GM18520 (cell line): ENCODE results near the gene FOXN3.
"Not testable (repeated sequence)": the region's sequence is repeated elsewhere in the genome, so short reads cannot be mapped to it uniquely, and the experiment has no call there.

Experiments
- ATAC-seq: cut with Tn5 transposase; IDR thresholded peaks from one replicate; pipeline ENCODE4 v1.9.1; 2021; ENCODE audit not compliant: unreplicated experiment

Gene FOXN3

DNA sequence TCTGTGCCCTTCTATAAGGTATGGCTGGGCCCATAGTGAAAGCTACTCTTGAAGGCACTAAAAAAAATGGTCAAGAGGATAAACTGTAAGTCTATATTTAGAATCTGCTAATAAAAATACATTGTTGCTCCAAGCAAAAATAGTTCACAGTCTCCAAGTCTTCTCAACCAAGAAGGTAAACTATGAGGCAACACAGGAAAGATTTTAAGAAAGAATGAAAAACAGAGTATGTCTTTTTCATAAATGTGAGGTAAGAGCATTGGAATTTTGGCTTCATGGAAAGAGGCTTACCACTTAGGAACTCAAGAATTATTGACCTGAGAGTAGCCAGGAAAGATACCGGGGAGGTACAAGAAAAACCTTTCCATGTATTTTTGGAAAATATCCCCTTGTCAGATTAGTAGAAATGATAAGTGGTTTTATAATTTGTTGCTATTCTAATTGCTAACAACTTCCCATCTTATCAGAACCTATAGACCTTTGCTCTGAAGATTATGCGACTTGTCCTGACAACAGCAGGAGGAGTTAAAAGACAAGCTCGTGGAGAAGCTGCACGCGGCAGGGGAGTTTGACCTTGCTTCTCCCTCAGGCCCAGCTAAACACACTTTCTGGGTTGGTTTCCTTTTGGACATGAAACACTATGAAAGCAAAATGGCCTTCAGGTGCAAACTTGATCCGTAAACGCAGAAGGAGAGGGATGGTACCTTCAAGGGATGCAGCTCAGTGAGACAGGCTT is 238.1 kb downstream of the FOXN3 start:
- no peak for ATAC-seq

DNA sequence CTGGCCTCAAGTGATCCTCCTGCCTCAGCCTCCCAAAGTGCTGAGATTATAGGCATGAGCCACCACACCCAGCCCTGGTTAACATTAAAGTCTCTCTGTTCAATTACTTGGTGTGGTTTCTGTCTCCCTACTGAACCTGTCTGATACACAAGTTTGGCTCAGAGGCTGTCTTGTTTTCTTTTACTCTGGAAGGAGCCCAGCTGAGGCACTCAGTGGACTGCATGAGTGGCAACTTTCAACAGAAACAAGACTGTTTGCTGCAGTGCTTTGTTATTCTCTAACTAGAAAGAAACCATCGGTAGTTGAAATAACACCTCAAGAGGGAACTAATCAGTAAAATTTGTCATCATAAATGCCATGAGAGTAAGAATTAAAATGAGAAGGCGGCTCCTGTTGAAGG is 238.7 kb downstream of the FOXN3 start:
- ATAC-seq: no peak

DNA sequence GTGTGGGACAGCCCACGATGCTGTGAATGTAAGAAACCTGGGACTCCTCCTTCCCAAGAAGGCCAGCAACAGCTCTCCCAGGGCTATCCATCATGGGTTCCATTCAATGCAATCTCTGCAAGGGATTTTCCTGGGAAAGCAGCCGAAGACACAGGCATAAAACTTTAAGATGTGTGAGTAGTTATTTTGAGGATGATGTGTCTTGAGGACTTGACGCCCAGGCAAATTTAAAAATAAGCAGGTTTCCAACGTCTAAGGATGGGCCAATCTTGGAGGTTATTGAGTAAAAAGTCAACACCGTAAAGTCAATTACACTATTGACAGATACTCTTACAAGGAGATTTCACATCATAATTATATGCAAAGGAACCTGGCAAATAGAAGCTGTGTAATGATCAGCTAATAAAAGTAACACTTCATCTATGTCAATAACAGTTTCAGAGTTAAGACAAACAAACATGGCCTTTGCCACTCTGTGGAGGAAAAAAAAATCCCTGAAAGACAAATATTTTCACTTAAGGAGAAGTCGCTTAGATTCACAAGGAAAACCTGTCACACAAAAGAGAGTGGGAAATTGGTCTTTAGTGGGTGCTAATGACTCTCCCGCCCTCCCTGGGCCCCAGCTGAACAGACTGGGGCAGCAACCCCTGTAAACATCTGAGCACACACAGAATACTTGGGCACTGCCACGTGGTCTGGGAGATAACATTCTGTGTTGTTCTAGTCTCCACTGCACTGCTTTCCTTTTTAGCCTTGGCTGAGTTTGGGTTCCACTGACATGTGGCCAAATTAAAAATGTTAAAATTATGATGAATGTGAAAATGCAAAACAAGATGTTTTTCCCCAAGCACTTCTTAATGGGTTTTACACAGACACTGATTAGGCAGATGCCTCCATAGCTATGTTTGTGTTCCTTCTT is 240.9 kb downstream of the FOXN3 start:
- ATAC-seq: no peak

DNA sequence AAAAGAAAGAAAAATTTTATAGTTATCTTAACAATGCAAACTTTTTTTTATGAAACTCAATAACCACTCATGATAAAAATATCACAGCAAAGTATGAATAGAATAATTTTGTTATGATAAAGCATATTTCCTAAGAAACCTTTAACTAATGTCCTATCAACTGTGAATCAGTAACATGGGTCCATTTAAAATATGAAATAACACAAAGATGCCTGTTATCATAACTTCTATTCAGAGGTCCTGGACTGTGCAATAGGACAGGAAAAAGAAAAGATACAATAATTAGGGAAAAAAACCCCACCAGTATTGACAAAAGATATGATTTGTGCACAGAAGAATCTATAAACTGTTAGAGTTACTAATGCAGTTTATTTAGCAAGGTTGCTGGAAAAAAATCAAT is 245.4 kb downstream of the FOXN3 start:
- no peak for ATAC-seq

DNA sequence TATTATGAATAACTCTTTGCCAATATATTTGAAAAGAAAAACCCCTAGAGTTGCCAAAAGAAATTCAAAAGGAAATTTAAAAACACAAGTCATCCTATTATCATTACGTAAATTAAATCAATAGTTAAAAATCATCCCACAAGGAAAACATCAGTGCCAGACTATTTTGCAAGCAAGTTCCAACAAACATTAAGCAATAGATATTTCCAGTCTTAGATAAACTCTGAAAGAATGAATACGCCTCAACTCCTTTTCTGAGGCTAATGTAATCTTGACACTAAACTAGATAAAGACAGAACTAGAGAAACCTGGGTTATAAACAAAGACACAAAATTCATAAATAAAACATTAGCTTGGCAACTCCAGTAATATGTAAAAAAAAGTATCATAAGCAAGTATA is 245.9 kb downstream of the FOXN3 start:
- no peak for ATAC-seq

DNA sequence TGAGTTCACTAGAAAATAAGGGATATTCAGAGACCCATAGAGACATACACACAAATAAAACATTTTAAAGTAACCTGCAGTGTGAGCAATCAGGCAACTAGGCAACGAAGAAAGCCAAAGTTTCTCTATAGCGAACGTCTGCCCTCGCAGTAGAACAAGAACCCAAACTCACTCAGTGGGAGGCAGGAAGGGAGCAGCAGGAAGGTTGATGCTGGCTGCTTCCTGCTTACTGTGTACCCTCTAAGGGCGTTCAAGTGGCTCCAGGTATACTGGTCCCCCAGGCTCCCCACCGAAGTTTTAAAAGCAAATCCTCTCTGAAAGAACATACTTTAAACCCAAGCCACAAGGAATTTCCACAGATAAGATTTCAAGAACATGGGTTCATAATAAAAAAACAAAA is 249.3 kb downstream of the FOXN3 start:
- no peak for ATAC-seq

DNA sequence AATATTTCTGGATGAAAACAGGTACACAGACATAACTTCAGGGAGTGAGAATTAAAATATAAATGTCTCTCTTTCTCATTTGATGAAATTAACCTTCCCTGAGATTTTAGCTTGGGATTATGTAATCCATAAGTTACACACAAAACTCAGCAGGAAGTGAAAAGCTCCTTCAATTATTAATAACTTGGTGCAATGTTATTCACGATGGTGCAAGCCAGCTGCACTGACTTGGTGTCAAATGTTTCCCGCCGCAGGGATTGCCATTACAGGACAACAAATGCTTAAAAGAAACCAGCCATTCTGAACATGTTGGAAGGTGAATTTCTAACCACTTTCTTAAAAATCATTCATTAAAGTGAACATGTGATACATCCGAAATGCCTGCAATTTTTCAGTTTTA is 250.4 kb downstream of the FOXN3 start:
- no peak for ATAC-seq

DNA sequence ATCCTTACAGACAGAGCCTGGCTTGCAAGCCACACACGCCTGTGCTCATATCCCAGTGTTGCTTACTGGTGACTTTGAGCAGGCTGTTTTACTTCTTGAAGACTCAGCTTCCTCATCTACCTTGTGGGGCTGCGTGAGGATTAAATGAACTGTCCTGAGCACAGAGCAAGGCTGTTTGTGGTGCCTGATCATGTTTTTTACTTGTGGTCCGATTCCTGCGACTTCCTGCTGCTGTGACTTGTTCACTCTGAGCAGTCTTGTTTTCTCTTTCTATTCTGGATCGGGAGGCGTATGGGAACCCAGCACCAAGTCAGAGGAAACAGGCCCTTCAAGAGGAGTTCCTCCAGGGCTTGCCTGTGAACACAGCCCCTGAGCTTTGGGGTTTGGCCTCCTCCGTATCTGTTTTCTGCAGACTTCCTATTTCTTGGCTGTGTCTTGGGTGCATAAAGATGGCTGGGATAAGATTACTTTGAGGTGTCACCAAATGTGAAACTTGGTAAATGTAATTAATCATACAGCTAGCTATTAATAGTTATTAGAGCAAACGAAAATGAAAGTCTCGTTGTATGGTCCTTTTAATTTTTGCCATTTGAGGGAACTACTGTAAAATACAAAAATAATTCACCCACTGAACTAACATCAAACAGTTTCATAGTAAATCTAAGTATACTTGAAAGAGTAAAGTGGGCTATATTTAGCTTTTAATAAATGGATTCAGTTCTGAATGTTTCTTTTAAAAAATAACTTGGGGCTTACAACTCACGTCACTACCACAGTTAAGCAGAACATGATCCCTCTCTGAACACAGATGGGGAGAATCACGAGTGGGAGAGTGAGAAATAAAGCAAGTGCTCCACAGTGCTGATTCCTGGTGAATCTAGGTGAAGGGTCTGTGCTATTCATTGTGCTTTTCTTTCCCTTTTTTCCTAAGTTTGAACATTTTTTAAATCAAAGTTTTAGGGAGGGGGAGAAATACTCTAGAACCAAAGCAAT is 251.5 kb downstream of the FOXN3 start:
- peak; percentile 38 for ATAC-seq

DNA sequence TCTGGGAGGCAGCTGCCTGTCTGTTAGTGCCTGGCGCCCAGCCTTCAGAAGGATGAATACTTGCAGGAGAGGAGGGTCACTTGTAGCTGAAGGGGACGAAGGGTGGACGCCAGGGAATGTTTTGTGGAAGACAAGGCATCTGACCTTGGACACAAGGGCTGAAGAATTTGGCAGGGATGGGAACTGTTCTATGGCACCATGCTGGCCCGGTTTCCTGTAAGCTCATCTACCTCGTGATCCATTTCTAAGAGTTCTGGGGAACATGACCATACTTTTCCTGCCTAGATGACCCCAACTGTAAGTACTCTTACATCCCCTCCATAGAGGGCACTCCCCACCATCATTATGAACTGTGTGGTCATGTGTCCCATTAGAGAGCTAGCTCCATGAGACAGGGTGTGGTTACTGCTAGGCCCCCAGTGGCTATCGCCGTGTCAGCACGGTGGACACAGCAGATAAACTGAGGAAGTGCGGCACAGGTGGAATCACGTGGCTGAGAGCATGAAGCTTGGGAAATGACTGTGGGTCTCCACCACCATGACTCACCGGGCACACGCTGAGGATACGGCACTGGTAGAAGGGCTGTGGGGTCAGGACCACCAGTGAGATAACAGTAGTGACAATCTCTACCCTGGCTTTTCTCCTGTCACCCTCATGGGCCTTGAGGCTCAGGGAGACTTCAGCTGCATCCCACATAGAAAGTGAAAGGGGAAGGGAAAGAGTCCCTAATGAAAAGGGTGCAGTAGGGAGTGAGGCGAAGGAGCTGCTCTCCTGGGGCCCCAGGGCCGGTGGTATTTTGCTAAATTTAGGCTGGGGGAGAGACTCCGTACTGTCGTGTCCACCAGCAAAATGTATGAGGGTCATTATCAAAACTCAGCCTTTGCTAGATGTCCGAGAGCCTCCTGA is 252.6 kb downstream of the FOXN3 start:
- ATAC-seq: no peak

DNA sequence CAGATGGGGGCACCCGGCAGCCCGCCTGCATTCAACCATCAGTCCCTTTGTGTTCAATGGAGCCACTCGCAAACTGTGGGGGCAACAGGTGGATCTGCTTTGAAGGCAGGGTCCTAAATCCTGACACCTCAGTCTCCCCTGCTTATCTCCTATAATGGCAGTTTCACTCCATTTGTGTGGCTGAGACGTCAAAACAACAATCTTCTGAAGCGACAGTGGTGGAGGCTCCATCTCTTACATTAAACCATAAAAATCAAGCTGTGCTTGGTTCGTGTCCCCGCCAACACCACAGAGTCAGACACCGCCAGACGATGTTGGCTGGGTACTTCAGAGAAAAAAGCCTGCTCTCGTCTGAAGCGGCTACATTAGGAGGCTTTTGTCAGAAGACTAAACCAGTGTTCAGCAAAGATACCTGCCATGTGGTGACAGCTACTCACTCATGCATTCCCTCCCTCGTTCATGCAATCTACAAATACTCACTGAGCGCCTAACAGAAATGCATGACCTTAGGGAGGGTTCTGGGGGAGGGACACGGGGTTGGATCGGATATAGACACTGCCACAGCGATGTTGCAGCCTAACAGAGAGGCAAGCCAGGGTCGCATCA is 253.9 kb downstream of the FOXN3 start:
- no peak for ATAC-seq

DNA sequence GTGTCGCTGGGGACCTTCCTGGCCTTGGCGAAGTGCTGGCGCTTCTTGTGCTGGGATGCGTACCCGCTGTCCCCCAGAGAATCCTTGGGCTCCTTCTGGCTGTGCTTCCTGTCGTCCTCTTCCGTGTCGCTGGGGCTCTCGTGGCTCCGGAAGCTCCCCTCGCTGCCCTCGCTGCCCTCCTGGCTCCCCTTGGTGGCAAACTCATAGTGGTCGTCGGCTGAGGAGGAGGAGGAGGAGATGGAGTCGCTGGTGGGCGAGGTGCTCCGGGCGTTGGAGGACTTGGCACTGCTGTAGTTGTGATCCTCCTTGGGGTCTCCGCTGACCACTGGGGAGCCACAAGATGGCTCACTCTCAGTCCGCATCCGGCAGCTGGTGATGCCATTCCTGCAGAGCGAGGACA is 254.4 kb downstream of the FOXN3 start:
- no peak for ATAC-seq

DNA sequence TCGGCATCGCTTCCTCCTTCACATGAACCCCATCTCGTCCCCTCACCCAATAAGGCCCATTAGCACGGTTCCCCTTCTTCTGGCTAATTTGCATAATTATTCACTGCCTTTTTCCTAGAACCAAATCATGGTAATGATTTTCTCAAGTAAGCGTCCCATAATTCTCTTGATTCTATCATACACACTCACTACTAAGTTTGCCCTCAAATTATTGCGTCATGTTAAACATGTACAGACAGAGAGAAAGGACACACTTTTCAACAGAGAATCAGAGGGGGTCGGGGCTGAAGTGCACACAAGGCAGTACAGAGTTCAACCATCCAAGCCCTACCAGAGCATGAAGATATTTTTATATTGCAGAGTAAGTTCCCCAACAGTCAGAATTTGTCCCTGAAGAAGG is 256.6 kb downstream of the FOXN3 start:
- ATAC-seq: no peak

DNA sequence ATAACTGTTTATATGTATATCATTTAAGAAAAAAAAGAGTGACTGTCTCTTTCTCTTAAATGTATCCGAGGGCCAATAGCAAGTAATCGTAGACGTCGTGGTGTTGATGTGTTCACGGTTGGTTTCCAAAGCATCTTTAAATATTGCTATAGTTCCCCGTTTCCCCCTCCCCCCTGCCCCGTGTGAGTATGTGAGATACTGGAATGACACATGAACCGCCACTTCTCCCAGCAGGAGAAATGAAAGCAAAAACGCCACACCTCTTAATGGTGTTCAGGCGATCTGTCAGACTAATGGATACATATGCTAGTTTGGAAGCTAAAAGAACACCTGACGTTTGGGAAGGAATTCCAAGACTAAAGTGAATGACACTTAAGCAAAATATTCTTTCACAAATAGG is 258.3 kb downstream of the FOXN3 start:
- ATAC-seq: no peak

DNA sequence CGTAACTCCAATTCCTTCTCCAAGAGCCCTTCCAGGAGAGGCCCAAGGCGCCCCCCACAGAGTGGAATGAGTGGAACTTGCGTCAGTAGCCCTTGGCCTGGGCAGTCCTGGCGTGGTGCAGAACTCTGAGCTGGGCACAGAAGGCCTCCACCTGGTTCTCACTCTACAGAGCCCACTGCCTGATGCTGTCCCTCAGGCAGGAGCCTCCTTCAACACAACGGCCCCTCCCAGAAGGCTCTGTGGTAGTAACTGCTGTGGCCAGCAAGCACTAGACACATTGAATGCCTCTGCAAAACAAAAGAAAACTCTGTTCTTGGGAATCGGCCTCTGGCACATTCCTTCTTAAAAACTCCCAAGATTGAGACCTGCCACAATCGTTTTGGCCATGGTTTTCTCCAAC is 258.9 kb downstream of the FOXN3 start:
- ATAC-seq: not testable (repeated sequence)

DNA sequence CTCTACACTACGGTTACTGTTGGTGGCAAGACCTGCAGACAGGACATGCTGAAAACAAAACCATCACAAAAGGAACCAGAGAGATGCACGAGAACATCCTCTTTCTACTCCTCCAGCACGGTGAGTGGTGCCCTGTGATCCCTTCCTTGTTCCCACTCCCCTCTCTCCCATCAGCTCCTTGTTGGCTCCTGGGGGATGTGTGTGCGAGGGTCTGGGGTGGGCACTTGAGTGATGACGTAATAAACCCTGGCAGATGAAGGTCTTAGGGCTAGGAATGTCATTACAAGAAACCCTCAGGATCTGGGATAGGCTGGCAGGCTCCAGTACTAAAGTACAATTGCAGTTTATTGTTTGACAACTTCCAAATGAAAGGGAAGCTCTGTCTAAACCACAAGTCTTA is 261.5 kb downstream of the FOXN3 start:
- no peak for ATAC-seq

DNA sequence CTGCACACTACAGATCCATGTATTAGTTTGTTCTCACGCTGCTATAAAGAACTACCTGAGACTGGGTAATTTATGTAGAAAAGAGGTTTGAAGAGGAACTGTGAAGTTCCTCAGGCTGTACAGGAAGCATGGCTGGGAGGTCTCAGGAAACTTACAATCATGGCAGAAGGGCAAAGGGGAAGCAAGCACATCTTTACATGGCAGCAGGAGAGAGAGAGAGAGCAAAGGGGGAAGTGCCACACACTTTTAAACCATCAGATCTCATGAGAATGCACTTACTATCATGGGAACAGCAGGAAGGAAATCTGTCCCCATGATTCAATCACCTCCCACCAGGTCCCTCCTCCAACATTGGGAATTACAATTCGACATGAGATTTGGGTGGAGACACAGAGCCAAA is 265.3 kb downstream of the FOXN3 start:
- not testable (repeated sequence) for ATAC-seq

DNA sequence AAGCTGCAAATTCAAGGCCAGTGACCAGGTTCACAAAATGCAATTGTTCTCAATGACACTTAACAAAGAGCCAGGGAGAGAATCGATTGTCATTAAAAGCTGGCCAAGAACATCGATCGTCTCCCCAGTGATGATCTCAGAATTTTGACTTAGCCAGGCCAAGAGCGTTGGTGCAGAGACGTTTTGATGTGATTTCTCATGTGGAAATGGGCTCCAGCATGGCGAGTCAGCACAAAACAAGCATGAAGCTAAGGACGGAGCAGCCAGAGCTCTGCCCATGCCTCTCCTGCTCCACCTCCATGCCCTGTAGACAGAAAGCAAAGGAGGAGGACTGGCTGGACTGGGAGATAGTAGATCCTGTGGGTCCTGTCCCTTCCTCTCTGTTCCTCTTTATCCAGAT is 270.8 kb downstream of the FOXN3 start:
- no peak for ATAC-seq

DNA sequence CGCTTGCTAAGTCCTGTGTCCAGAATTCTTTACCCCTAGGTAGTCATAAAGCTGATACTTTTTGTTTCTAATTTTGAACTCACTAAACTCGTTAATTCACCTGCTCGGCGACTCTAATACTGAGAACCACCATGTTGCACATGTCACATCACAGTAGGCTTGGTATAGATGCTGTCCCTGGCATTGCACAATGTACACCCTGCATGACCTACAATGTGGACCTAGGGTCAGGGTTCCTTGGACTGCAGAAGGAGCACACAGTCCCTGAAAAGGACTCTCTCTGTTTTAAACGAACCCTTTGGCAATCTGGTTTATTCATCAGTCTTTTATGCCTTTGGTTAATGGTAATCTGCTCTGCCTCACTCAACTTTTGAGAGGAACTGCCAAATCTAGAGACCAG is 272.4 kb downstream of the FOXN3 start:
- ATAC-seq: no peak

DNA sequence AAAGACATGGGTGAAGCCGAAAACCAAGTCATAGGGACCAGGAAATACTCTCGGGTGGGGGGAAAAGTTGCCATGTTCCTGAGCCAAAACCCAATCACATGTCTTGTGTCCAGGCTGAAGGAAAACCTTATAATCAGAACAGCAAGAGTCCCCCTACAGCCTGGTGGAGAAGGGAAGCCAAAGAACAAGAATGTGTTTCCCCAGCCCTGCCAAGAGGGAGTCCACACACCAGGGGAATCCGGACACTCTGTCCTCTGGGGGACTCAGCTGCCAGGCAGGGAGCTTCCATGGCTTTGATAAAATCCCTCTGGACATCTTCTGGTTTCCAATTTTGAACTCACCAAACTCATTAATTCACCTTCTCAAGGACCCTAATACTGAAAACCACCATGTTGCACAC is 273.0 kb downstream of the FOXN3 start:
- no peak for ATAC-seq

DNA sequence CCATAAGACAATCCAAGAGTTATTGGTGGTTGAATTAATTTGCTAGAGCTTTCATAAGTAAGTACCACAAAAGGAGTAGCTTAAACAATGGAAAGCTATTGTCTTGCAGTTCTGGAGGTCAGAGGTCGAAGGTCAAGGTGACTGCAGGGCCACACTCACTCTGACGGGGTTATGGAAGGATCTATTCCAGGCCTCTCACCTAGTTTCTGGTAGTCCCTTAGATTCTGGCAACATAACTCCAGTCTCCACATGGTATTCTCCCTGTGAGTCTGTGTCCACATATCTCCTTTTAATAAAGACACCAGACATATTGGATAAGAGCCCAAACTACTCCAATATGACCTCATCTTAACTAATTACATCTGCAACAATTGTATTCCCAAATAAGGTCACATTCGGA is 273.4 kb downstream of the FOXN3 start:
- no peak for ATAC-seq
